Fibroblast of skin of abdomen (primary cell): Measurements from ENCODE around the gene TAS1R2.

Experiments used
- DNase-seq: peaks from one replicate; pipeline ENCODE4 v3.0.0-alpha.2; 2013

TAS1R2 gene

DNA sequence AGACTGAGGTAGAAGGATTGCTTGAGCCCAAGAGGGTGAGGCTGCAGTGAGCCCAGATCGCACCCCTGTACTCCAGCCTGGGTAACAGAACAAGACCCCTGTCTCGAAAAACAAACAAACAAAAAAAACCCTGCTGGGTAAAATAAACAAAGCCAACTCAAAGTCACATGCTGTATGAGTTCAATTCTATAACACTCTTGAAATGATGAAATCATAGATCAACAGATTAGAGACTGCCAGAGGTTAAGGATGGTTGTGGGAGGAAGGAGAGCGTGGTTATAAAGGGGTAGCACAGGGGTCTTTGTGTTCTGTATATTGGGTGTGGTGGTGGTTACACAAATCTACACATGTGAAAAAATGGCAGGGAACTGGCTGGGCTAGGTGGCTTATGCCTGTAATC lies 62.5 kb downstream of the TAS1R2 start:
- no peak for DNase-seq

DNA sequence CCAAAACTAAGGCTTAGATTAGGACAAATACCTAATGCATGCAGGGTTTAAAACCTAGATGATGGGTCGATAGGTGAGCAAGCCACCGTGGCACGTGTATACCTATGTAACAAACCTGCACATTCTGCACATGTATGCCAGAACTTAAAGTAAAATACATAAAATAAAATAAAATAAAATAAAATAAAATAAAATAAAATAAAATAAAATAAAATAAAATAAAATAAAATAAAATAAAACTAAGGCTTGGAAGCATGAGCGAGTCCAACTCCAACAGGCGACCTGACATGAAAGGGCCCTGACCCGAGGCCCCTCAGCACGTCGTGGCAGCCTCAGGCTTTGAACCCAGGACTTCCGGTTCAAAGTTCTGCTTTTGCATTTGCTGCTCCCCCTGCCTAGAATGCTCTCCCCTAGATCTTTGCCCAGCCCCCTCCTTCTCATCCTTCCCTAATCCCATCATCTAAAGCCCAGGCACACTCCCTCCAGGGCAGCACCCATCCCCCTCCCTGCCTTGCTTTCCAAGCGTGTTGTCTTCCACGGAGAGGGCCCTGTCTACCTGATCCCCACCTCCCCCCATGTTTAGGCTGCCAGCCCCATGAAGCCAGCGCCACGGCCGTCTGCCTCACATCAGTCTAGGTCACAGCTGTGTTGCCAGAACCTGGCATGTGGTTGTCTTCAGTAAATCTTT lies 64.3 kb downstream of the TAS1R2 start:
- no peak for DNase-seq

DNA sequence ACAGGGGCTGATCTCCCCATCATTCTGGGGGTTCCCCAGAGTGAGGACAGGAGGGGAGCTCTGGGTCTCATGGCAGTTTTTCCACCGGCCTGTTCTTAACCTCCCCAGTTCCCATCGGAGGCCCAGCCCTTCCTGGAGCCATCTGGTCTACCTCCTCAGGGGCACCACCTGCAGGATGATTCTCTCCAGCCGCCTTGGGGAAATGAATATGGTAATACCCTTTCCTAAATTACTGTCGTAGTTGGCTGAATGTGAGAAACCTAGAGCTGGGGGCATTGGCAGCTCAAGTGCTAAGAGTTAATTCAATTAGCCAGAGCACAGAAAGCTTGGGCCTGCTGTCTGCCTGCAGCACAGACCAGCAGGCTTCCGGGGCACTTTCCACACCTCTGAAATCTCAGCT lies 64.9 kb downstream of the TAS1R2 start:
- DNase-seq = no peak

- DNase-seq = no peak
Measured at GRCh38 chr1:18794051-18794450, 65.4 kb downstream of the TAS1R2 start.

DNA sequence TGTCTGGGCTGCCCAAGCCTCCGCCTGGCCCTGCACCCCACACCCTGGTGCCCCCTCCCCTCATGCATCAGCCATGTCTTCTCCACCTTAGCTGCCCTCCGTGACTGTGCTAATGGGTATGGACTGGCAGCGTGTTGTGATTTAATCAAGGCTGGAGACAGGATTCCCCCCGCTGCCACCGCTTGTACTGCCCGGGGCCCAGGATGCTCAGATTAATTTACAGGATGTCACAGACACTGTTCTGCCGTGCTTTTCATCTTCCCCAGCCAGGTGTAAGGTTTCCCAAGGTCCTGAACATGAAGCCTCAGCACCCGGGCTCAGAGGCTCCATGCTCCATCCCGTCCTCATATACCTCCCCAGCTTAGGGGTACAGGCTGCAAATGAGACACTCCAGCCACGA lies 66.3 kb downstream of the TAS1R2 start:
- DNase-seq = no peak

DNA sequence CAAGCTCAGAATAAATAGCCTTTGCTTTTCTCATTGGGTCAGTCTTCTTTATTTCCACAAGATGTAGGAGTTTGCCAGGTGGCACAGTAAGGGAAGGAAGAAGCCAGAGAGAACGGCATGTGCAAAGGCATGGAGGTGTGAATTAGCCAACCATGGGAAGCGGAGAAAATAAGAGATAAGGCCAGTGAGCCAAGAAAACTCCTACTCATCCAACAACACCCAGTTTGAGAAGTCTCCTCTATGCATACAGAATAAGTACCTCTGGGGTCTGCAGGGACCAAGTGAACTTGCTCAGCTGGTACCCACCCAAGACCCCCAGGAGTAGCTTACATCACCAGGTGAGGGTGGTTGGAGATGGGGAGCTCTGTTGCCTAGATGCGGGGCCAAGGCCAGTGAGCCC lies 66.7 kb downstream of the TAS1R2 start:
- DNase-seq = no peak
